Pancreas (tissue), 10 donors: ENCODE measurements around the gene KSR1. TPM values are rescaled to one million over a fixed set of nuclear protein-coding genes. Genes with fewer than 3 reads are reported as not detected.

ENCODE experiments used
- ATAC-seq, 4 donors: fragments of 200-7000 bp; cut with Tn5 transposase; one replicate each; pipeline versions ENCODE4 v1.8.0 to v1.9.1; 2020; ENCODE audit warnings: mild to moderate bottlenecking in 4 of 4, moderate library complexity in 4 of 4
- DNase-seq, 6 donors: peaks; one replicate each; pipeline ENCODE4 v3.0.0-alpha.2; 2020
- FAIRE-seq: peaks from 2 replicates; lab custom pipeline; 2012; peaks lifted over from hg19 to GRCh38; lab: Jason Lieb, UNC
- H3K27ac ChIP-seq, 4 donors: fragments of 200-600 bp; sonication (generic); 1 replicate in 3 of 4; 2 replicates in 1 of 4; pipeline versions ENCODE4 v1.5.0 to v1.8.0; 2020
- H3K27me3 ChIP-seq, 4 donors: fragments of 200-600 bp; one replicate each; pipeline ENCODE4 v1.8.0; 2021
- H3K36me3 ChIP-seq, 3 donors: fragments of 200-600 bp; sonication (generic) in 1 of 3; one replicate each; pipeline versions ENCODE4 v1.5.0 to v1.8.0; 2020 to 2021
- H3K4me1 ChIP-seq, 3 donors: fragments of 200-600 bp; one replicate each; pipeline ENCODE4 v1.8.0; 2021
- H3K4me3 ChIP-seq, 4 donors: fragments of 200-600 bp; sonication (generic) in 2 of 4; one replicate each; pipeline versions ENCODE4 v1.5.0 to v1.8.0; 2020 to 2021
- H3K9me3 ChIP-seq, 4 donors: fragments of 200-600 bp; one replicate each; pipeline ENCODE4 v1.8.0; 2021
- WGBS, 2 donors: extraction: QIAGEN DNeasy Blood & Tissue Kit; methylation state at CpG; one replicate each; pipeline ENCODE4 v1.1.7; 2013; 5-methylcytosine and 5-hydroxymethylcytosine counted together
- intact Hi-C, 3 donors: fragments of 100-400 bp; cut with DNase I; formaldehyde crosslinking; loops; one replicate each; pipeline versions ENCODE4 v1.11.1 to v1.14.2; 2022
- polyA plus RNA-seq, 2 donors: library from polyadenylated mRNA; stranded (reverse); fragments of 200-250 nt; gene quantifications; one replicate each; pipeline ENCODE4 v1.2.3, GENCODE V29; 2013
- total RNA-seq, 6 donors: library from RNA; stranded (reverse); fragmentation: NEBNext Ultra II Directional in 4 of 6; extraction: Animal tissue kit (Norgen Biotek cat#: 25700) in 4 of 6; gene quantifications; one replicate each; pipeline versions ENCODE4 v1.2.1 to v1.2.4, GENCODE V29; 2021 to 2023
- TF ChIP-seq, protein P1 (sequence below), 4 donors: fragments of 200-600 bp; sonication (generic) in 3 of 4; IDR thresholded peaks; one replicate each; pipeline versions ENCODE4 v1.5.0 to v1.8.0; 2021; ENCODE audit warnings: antibody characterized with exemption in 4 of 4
- donor health status: healthy with polysubstance abuse.
- donor health status: DM: no; HTN: no; CAD: no; lungs with moderate emphysema.
- donor health status: DM: no; HTN: no; CAD: no.
- donor health status: control.
- donor health status: control.
- donor health status: Bipolar disorder and iron deficiency.
- donor health status: DM: yes; HTN: yes; CAD: no.
- donor health status: DM: no; HTN: no; CAD: no.
- donor health status: DM: no; HTN: no; CAD: no.
- donor health status: DM: yes; HTN: yes; CAD: no.

The KSR1 gene
- total and polyA plus RNA-seq, 8 donors, result 68.2 to 139 (median 103) TPM

DNA sequence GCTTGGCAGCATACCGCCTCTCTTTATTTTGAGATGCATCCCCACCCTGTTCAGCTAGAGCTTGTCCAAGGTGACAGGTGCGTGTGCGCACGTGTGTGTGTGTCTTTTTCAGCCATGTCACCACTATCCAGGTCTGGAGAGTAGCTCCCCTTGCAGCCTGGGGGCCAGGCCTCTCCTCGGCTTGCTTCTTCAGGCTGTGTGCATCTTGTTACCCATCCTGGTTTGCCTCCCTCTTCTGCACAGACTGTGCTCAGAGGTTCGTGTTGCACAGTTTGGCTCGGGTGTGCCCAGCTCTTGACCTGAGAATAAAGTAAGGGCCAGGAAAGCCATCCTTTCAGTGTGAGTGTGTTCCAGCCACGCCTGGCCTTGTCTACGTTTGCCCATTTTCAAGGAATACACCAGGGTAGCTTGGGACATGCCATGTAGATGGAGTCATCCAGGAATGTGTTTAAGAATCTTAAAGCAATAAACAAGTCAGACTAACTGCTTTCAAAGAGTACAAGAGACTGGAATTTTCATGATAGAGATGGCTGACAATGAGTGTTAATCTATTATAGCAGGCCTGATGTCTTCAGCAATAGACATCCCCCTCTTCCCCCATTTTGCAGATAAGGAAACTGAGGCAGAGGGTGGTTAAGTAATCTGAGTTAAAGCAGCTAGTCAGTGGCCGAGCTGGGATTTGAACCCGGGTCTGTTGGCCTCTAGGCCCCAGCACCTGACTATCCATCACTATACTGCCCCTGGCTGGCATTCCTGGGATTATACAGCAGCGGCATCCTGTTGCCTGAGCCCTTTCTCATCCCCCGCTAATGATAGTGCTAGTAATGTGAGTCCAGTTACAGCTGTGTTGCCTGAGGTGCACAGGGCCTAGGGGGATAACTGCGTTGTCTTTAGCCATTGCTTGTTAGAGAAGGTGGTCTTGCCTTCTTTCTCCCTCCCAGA lies 77.9 kb downstream of the KSR1 start:
- no peaks in the 10 kb centered on the region for H3K9me3 ChIP-seq
- no peaks in the 10 kb centered on the region for H3K27me3 ChIP-seq
- FAIRE-seq (no peak), DNase-seq (no peak), ATAC-seq (no peak)
- no peak overlapping the region for H3K4me3 ChIP-seq
- no peaks in the 10 kb centered on the region for H3K36me3 ChIP-seq
- H3K27ac ChIP-seq, result peak overlapping the region in 1 of 4 donors; percentile 74
- peaks cover 67 to 83% (median 76%) of the 10 kb centered on the region in 3 donors for H3K4me1 ChIP-seq
- intact Hi-C loops, result loop anchor here in 1 of 3 donors (10.0 kb wide), 1 partner anchor 51 kb away; no protein-coding TSS in a partner anchor
- TF ChIP-seq, protein P1, sequence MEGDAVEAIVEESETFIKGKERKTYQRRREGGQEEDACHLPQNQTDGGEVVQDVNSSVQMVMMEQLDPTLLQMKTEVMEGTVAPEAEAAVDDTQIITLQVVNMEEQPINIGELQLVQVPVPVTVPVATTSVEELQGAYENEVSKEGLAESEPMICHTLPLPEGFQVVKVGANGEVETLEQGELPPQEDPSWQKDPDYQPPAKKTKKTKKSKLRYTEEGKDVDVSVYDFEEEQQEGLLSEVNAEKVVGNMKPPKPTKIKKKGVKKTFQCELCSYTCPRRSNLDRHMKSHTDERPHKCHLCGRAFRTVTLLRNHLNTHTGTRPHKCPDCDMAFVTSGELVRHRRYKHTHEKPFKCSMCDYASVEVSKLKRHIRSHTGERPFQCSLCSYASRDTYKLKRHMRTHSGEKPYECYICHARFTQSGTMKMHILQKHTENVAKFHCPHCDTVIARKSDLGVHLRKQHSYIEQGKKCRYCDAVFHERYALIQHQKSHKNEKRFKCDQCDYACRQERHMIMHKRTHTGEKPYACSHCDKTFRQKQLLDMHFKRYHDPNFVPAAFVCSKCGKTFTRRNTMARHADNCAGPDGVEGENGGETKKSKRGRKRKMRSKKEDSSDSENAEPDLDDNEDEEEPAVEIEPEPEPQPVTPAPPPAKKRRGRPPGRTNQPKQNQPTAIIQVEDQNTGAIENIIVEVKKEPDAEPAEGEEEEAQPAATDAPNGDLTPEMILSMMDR (IDR thresholded peaks at IDR 0.05), result no peak
- 83 to 88% methylated on average over 14 of the region's 14 CpGs for WGBS, 2 donors

DNA sequence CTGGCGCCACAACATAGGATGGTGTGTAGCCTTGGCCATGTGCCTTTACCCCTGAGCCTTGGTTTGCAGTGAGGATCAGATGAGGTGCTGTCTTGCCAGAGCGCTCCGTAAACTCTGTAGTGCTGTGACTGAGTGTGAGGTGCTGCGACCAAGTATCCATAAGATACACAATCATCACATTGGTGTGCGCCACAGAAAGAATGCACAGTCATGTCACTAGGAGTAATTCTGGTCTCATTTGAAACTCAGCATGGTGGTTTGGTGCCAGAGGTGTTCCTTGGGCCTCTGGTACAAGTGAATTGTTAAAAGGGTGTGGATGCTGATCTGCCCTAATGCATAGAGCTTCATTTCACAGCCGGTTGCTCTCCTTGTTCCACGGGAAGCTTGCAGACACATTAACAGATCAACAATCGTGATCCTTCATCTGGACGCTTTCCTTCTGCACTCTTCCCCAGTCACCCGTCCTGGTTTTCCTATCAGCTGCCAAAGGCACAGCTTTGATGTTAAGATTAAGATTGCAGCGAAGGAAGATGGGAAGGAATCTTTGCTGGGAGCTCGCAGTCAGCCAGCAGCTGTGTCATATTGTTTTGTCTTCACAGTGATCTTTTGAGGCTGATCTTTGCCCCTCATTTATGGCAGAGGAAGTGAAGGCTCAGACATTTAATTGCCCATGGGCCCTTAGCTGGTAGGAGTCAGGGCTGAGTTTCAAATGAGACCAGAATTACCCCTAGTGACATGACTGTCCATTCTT lies 79.1 kb downstream of the KSR1 start:
- Histone ChIP-seq H3K27ac (peak overlapping the region; percentile 1 to 92 (median 60)), H3K36me3 (no peaks in the 10 kb centered on the region), H3K4me3 (no peak overlapping the region), H3K27me3 (no peaks in the 10 kb centered on the region), H3K4me1 (peaks cover 64 to 80% (median 75%) of the 10 kb centered on the region in 3 donors), H3K9me3 (no peaks in the 10 kb centered on the region)
- intact Hi-C loops, result loop anchor here in 1 of 3 donors (10.0 kb wide), 1 partner anchor 49 kb away; no protein-coding TSS in a partner anchor
- 61 to 69% methylated on average over 12 of the region's 12 CpGs for WGBS, 2 donors
- TF ChIP-seq, protein P1 (IDR thresholded peaks at IDR 0.05), result no peak
- no peak for FAIRE-seq
- no peak for DNase-seq
- ATAC-seq, result no peak

DNA sequence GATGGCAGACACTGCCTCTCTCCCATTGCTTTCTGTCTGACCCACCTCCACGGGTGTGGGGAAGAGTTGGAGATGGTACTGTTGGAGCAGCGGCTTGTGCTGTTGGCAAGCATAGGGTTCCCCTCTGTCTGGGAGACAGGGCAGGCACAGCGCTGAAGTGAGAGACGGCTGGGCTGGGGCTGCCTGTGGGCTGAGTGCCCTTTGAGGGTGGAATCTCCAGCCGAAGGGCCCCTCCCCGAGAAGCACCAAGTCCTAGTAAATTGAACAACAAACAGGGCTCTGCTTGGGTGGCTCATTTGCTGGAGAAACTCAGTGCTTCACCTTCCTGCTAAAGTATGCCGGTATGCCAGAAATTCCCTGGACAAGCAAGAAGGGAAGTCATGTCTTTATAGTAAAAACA lies 79.7 kb downstream of the KSR1 start:
- Histone ChIP-seq H3K27ac (peak overlapping the region; percentile 1 to 92 (median 60)), H3K36me3 (no peaks in the 10 kb centered on the region), H3K4me1 (peaks cover 66 to 79% (median 73%) of the 10 kb centered on the region in 3 donors), H3K27me3 (no peaks in the 10 kb centered on the region), H3K9me3 (no peaks in the 10 kb centered on the region), H3K4me3 (no peak overlapping the region)
- FAIRE-seq (no peak), ATAC-seq (no peak), DNase-seq (peak in 1 of 6 donors; percentile 59)
- intact Hi-C loops, result loop anchor here in 1 of 3 donors (10.0 kb wide), 1 partner anchor 49 kb away; no protein-coding TSS in a partner anchor
- TF ChIP-seq, protein P1 (IDR thresholded peaks at IDR 0.05), result no peak
- 48% methylated on average over 7 of the region's 7 CpGs for WGBS, 2 donors

DNA sequence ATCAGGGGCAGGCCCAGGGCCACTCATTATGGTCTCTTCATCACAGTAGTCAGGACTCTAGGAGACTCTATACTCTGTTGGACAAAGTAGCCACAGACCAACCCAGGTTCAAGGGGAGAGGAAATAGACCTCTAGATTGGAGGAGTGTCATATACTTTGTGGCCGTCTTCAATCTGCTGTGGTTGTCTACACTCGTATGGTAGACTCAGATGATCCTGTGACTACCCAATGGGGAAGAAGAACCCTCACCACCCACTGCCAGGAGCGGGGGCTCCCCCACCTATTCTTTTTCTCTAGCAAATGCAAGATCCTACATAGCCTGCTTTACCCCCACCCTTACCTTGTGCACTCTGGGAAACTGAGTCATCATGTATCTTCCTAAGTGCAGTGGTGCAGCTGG lies 80.5 kb downstream of the KSR1 start:
- ATAC-seq, result no peak
- TF ChIP-seq, protein P1 (IDR thresholded peaks at IDR 0.05), result no peak
- no peaks in the 10 kb centered on the region for H3K36me3 ChIP-seq
- intact Hi-C loops, result loop anchor here in 1 of 3 donors (10.0 kb wide), 1 partner anchor 48 kb away; no protein-coding TSS in a partner anchor
- peak overlapping the region in 3 of 4 donors; percentile 8 to 92 (median 74) for H3K27ac ChIP-seq
- H3K27me3 ChIP-seq, result no peaks in the 10 kb centered on the region
- DNase-seq, result no peak
- WGBS, 2 donors, result 90 to 95% methylated on average over 3 of the region's 3 CpGs
- H3K4me1 ChIP-seq, result peaks cover 66 to 79% (median 73%) of the 10 kb centered on the region in 3 donors
- FAIRE-seq, result no peak
- H3K4me3 ChIP-seq, result no peak overlapping the region
- no peaks in the 10 kb centered on the region for H3K9me3 ChIP-seq
